HCT116 (cell line): Measurements from ENCODE around the gene DOCK1. TPM values are rescaled to one million over a fixed set of nuclear protein-coding genes. Genes with fewer than 3 reads are reported as not detected.

Experiments
- ATAC-seq: fragments of 200-7000 bp; cut with Tn5 transposase; 2 replicates; pipeline ENCODE4 v1.9.1; 2020; ENCODE audit warnings: mild to moderate bottlenecking, moderate library complexity
- BruUV-seq: library from RNA; stranded (reverse); fragments of 400-500 nt; replicated peaks from 2 replicates; lab custom pipeline; 2021; lab: Mats Ljungman, UMichigan
- CTCF ChIA-PET: fragments of 300-600 bp; sonication (Branson Sonifier 250); formaldehyde crosslinking; loops from one replicate; lab custom pipeline; 2021; ENCODE audit warnings: antibody characterized with exemption; lab: Charles Lee
- POLR2A ChIA-PET: fragments of 300-600, 350-600 bp; sonication (Branson Sonifier 250); formaldehyde crosslinking; loops from one replicate; lab custom pipeline; 2021; ENCODE audit warnings: antibody characterized with exemption; lab: Charles Lee
- RAD21 ChIA-PET, 2 experiments: fragments of 300-600 bp; sonication (Branson Sonifier 250); formaldehyde crosslinking; loops; one replicate each; lab custom pipeline; 2023; ENCODE audit warnings: low total read pairs in 2 of 2; ENCODE audit not compliant: uncharacterized antibody in 2 of 2, unreplicated experiment in 2 of 2, low non-redundant PET in 1 of 2; lab: Charles Lee
- DNase-seq: peaks from one replicate; pipeline ENCODE4 v3.0.0-alpha.2; 2010; ENCODE audit warnings: low read depth, low spot score
- H2AFZ ChIP-seq: fragments of 200-600 bp; shearing (Covaris generic), sonication (generic); 2 replicates; pipeline ENCODE4 v1.6.1; 2017; ENCODE audit warnings: low read depth, mixed run types, mixed read lengths, antibody characterized with exemption, low read length; ENCODE audit not compliant: poor library complexity, severe bottlenecking
- H3K27ac ChIP-seq: 2 replicates; pipeline ENCODE4 v1.5.1; 2012; ENCODE audit warnings: low read depth, low read length
- H3K27me3 ChIP-seq: fragments of 200-600 bp; sonication (generic); 2 replicates; pipeline ENCODE4 v1.6.1; 2016; ENCODE audit warnings: mixed run types, low read length, mixed read lengths; ENCODE audit not compliant: insufficient read depth
- H3K36me3 ChIP-seq, 2 experiments: fragments of 200-500 bp in 1 of 2; fragments of 200-600 bp in 1 of 2; sonication (Bioruptor generic) in 1 of 2; sonication (generic) in 1 of 2; 2 replicates each; pipeline versions ENCODE4 v1.5.1 to v1.6.1; 2014 to 2016; ENCODE audit warnings: low read length in 2 of 2, inconsistent platforms in 1 of 2, mixed read lengths in 1 of 2, mixed run types in 1 of 2; ENCODE audit not compliant: insufficient read depth in 2 of 2, control insufficient read depth in 1 of 2
- H3K4me1 ChIP-seq, 2 experiments: fragments of 200-600 bp in 1 of 2; sonication (generic) in 1 of 2; 2 replicates each; pipeline versions ENCODE4 v1.5.1 to v1.6.1; 2012 to 2017; ENCODE audit warnings: low read length in 2 of 2, inconsistent platforms in 1 of 2, mild to moderate bottlenecking in 1 of 2, mixed read lengths in 1 of 2, mixed run types in 1 of 2, moderate library complexity in 1 of 2; ENCODE audit not compliant: insufficient read depth in 2 of 2, control insufficient read depth in 1 of 2
- H3K4me2 ChIP-seq: fragments of 200-600 bp; sonication (generic); 2 replicates; pipeline ENCODE4 v1.6.1; 2017; ENCODE audit warnings: mixed run types, low read length, mixed read lengths
- H3K4me3 ChIP-seq, 2 experiments: fragments of 200-600 bp in 1 of 2; sonication (generic) in 1 of 2; replicated peaks in 1 of 2; 2 replicates each; pipeline ENCODE4 v1.5.1; 2011 to 2016; ENCODE audit warnings: low read length in 2 of 2, control low read depth in 1 of 2, low read depth in 1 of 2, mild to moderate bottlenecking in 1 of 2, mixed read lengths in 1 of 2, mixed run types in 1 of 2
- H3K79me2 ChIP-seq: fragments of 200-600 bp; sonication (generic); 2 replicates; pipeline ENCODE4 v1.6.1; 2017; ENCODE audit warnings: mild to moderate bottlenecking, mixed run types, low read length, moderate library complexity, mixed read lengths; ENCODE audit not compliant: insufficient read depth
- H3K9ac ChIP-seq: fragments of 200-600 bp; sonication (generic); 2 replicates; pipeline ENCODE4 v1.6.1; 2016; ENCODE audit warnings: low read length, mixed read lengths
- H3K9me2 ChIP-seq: fragments of 200-600 bp; sonication (generic), shearing (Covaris generic); 2 replicates; pipeline ENCODE4 v1.6.1; 2017; ENCODE audit warnings: mixed run types, mild to moderate bottlenecking, moderate library complexity; ENCODE audit not compliant: insufficient read depth
- H3K9me3 ChIP-seq, 2 experiments: fragments of 200-500 bp in 1 of 2; fragments of 200-600 bp in 1 of 2; sonication (Bioruptor generic) in 1 of 2; sonication (generic) in 1 of 2; 2 replicates each; pipeline ENCODE4 v1.6.1; 2014 to 2017; ENCODE audit warnings: low read length in 2 of 2, mixed read lengths in 2 of 2, inconsistent platforms in 1 of 2, low read depth in 1 of 2, mild to moderate bottlenecking in 1 of 2, mixed run types in 1 of 2, moderate library complexity in 1 of 2; ENCODE audit not compliant: control insufficient read depth in 1 of 2, insufficient read depth in 1 of 2
- H4K20me1 ChIP-seq: fragments of 200-600 bp; sonication (generic), shearing (Covaris generic); 2 replicates; pipeline ENCODE4 v1.6.1; 2017; ENCODE audit warnings: mixed run types, mild to moderate bottlenecking, moderate library complexity; ENCODE audit not compliant: insufficient read depth
- EGR1 ChIP-seq: IDR thresholded peaks from 2 replicates; pipeline ENCODE4 v1.6.1; 2012; ENCODE audit warnings: low read depth
- EZH2 ChIP-seq: fragments of 200-600 bp; sonication (generic); IDR thresholded peaks from 2 replicates; pipeline ENCODE4 v1.6.1; 2017; ENCODE audit warnings: antibody characterized with exemption, mixed run types
- JUND ChIP-seq: IDR thresholded peaks from 2 replicates; pipeline ENCODE4 v1.6.1; 2012
- POLR2A ChIP-seq: IDR thresholded peaks from 2 replicates; pipeline ENCODE4 v1.7.0; 2011; ENCODE audit warnings: borderline replicate concordance; ENCODE audit not compliant: insufficient read depth, insufficient read length; ENCODE audit errors: extremely low read depth
- REST ChIP-seq: IDR thresholded peaks from 2 replicates; pipeline ENCODE4 v1.6.1; 2012; ENCODE audit warnings: low read depth
- SRF ChIP-seq: IDR thresholded peaks from 2 replicates; pipeline ENCODE4 v1.6.1; 2012; ENCODE audit warnings: low read depth
- ZBTB33 ChIP-seq: IDR thresholded peaks from 2 replicates; pipeline ENCODE4 v1.6.1; 2011; ENCODE audit warnings: mild to moderate bottlenecking, low read length, moderate library complexity; ENCODE audit not compliant: insufficient replicate concordance; ENCODE audit errors: extremely low read depth
- intact Hi-C: fragments of 100-400 bp; cut with micrococcal nuclease; formaldehyde crosslinking; loops from 2 replicates; pipeline ENCODE4 v1.10.0; 2022
- total RNA-seq: library from RNA; stranded (reverse); gene quantifications from one replicate; pipeline ENCODE4 v1.2.1, GENCODE V29; 2021; ENCODE audit not compliant: unreplicated experiment
- TF ChIP-seq, protein P1 (sequence below): IDR thresholded peaks from 2 replicates; pipeline ENCODE4 v1.6.1; 2012
- TF ChIP-seq, protein P2 (sequence below): IDR thresholded peaks from 2 replicates; pipeline ENCODE4 v1.6.1; 2012

The DOCK1 gene
- total RNA-seq, 1 experiment from 2014 or later: 46.5 TPM

- no peak overlapping the region for H3K4me3 ChIP-seq
- H3K9me2 ChIP-seq: no peaks in the 10 kb centered on the region
- no peaks in the 10 kb centered on the region for H3K27me3 ChIP-seq
- no peaks in the 10 kb centered on the region for H3K4me1 ChIP-seq
- H3K36me3 ChIP-seq: peaks cover 2 to 6% of the 10 kb centered on the region in 2 experiments; a peak in 2 of 4 replicates
- no TSS peak for BruUV-seq
- TF ChIP-seq POLR2A (no peak), ZBTB33 (no peak), EGR1 (no peak)
- TF ChIP-seq, all 23 proteins: peak for 0
- no peak for DNase-seq
- H3K9me3 ChIP-seq: no peaks in the 10 kb centered on the region
- no peak overlapping the region for H3K27ac ChIP-seq
- H3K4me2 ChIP-seq: no peak overlapping the region
- no peak for ATAC-seq
- intact Hi-C loops: no loop called here
- no peak overlapping the region for H2AFZ ChIP-seq
- ChIA-PET POLR2A (no interaction called here), RAD21 (no interaction called here), CTCF (no interaction called here)
- H3K9ac ChIP-seq: no peak overlapping the region
- H3K79me2 ChIP-seq: no peaks in the 10 kb centered on the region
- H4K20me1 ChIP-seq: no peaks in the 10 kb centered on the region
Measured at GRCh38 chr10:127423218-127423915, 518.1 kb downstream of the DOCK1 start.

DNA sequence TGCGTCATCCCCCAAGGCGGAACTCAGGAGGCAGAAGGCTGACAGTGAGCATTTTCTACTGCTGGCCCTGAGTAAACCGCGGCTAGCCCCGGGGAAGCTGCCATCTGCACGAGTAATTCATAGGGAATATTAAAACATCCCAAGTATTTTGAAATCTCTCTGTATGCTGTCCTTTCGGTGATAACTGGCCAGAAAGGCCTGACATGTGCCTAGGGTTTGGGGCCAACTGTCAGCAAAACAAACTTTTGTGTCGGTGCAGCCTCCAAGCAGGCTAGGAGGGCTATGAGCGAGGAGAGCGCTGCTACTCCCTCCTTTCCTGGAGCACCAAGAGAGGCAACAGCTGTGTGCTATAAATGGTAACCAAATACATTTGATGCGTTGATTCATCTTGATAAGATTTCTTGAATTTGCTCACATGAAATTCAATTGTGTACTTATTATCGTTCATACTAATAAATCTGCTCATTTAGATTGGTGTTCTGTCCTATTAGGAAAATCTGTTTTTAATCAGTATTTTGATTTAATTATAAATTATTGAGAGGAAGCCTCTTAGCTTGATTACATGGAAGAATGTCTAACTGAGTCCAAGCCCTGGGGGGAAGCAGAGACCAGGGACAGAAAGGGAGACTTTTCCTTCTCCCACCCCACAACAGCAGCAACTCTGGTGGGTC lies 519.5 kb downstream of the DOCK1 start:
- intact Hi-C loops: no loop called here
- ATAC-seq: no peak
- Histone ChIP-seq H3K9me3 (no peaks in the 10 kb centered on the region), H4K20me1 (no peaks in the 10 kb centered on the region), H3K27ac (no peak overlapping the region), H3K9me2 (no peaks in the 10 kb centered on the region), H3K4me2 (no peak overlapping the region), H3K4me3 (no peak overlapping the region), H3K36me3 (peaks cover 2 to 6% of the 10 kb centered on the region in 2 experiments; a peak in 3 of 4 replicates), H3K9ac (no peak overlapping the region), H3K79me2 (no peaks in the 10 kb centered on the region), H3K4me1 (no peaks in the 10 kb centered on the region), H3K27me3 (no peaks in the 10 kb centered on the region), H2AFZ (no peak overlapping the region)
- RAD21 ChIA-PET: no interaction called here
- no TSS peak for BruUV-seq
- CTCF ChIA-PET: no interaction called here
- no peak for DNase-seq
- POLR2A ChIA-PET: no interaction called here
- TF ChIP-seq ZBTB33 (no peak), EZH2 (no peak), JUND (no peak), EGR1 (no peak), SRF (no peak), REST (no peak)
- TF ChIP-seq, protein P1, sequence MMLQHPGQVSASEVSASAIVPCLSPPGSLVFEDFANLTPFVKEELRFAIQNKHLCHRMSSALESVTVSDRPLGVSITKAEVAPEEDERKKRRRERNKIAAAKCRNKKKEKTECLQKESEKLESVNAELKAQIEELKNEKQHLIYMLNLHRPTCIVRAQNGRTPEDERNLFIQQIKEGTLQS: no peak
- TF ChIP-seq, protein P2, sequence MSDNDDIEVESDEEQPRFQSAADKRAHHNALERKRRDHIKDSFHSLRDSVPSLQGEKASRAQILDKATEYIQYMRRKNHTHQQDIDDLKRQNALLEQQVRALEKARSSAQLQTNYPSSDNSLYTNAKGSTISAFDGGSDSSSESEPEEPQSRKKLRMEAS: no peak
